GM18511 (cell line): ENCODE results near the gene DUSP28.
"Not testable (repeated sequence)": the region's sequence is repeated elsewhere in the genome, so short reads cannot be mapped to it uniquely, and the experiment has no call there.

Source experiments
- ATAC-seq: cut with Tn5 transposase; IDR thresholded peaks from one replicate; pipeline ENCODE4 v1.9.1; 2021; ENCODE audit warnings: mild to moderate bottlenecking, moderate library complexity; ENCODE audit not compliant: unreplicated experiment

Gene DUSP28

GRCh38 chr2:240558236-240558761, 1.9 kb upstream of the DUSP28 start:
- no peak for ATAC-seq

- no peak for ATAC-seq
These were observed 871 bp upstream of the DUSP28 start for GRCh38 chr2:240559286-240559685.

GRCh38 chr2:240560480-240561324, 545 bp downstream of the DUSP28 start:
- peak; percentile 57 for ATAC-seq

GRCh38 chr2:240561325-240561971, 1.3 kb downstream of the DUSP28 start:
- ATAC-seq = peak; percentile 3

- ATAC-seq = not testable (repeated sequence)
These were observed 3.1 kb downstream of the DUSP28 start for GRCh38 chr2:240563231-240563630.

- ATAC-seq = no peak
These were observed 3.9 kb downstream of the DUSP28 start for GRCh38 chr2:240563951-240564560.

GRCh38 chr2:240564561-240565332, 4.6 kb downstream of the DUSP28 start:
- ATAC-seq = no peak

- ATAC-seq = peak; percentile 50
These were observed 5.4 kb downstream of the DUSP28 start for GRCh38 chr2:240565333-240566202.

GRCh38 chr2:240566203-240567136, 6.3 kb downstream of the DUSP28 start:
- ATAC-seq = peak; percentile 53

- ATAC-seq = no peak
These were observed 7.1 kb downstream of the DUSP28 start for GRCh38 chr2:240567137-240567871.

GRCh38 chr2:240567872-240568677, 7.9 kb downstream of the DUSP28 start, which contains the start of gene RNPEPL1:
Gene RNPEPL1 (plus strand): TSS chr2:240568484. CDS start chr2:240568587, 103 bp downstream.
- ATAC-seq = peak; percentile 36

- peak; percentile 20 for ATAC-seq
These were observed 8.7 kb downstream of the DUSP28 start for GRCh38 chr2:240568678-240569522.

GRCh38 chr2:240569523-240569997, 9.4 kb downstream of the DUSP28 start:
- no peak for ATAC-seq

- no peak for ATAC-seq
These were observed 9.9 kb downstream of the DUSP28 start for GRCh38 chr2:240569998-240570530.

GRCh38 chr2:240570531-240571313, 10.6 kb downstream of the DUSP28 start:
- ATAC-seq = no peak
